Kidney epithelial cell (primary cell): ENCODE measurements around the gene BTBD9. TPM values are rescaled to one million over a fixed set of nuclear protein-coding genes. Genes with fewer than 3 reads are reported as not detected.

ENCODE experiments used
- DNase-seq: peaks from one replicate; pipeline ENCODE4 v3.0.0-alpha.2; 2010; ENCODE audit warnings: low read depth
- H3K27me3 ChIP-seq: 2 replicates; pipeline ENCODE4 v1.6.0; 2011; ENCODE audit warnings: low read length; ENCODE audit not compliant: control insufficient read depth, insufficient read depth
- H3K36me3 ChIP-seq: 2 replicates; pipeline ENCODE4 v1.5.1; 2011; ENCODE audit warnings: low read length; ENCODE audit not compliant: control insufficient read depth, insufficient read depth
- H3K4me3 ChIP-seq: 2 replicates; pipeline ENCODE4 v1.5.1; 2011; ENCODE audit warnings: low read depth, mild to moderate bottlenecking, control low read depth, low read length
- total RNA-seq: library from RNA; depleted of rRNA; stranded (reverse); fragments of >200 nt; gene quantifications from 2 replicates; pipeline ENCODE4 v1.2.3, GENCODE V29; 2015
- TF ChIP-seq, protein P1 (sequence below): IDR thresholded peaks from 2 replicates; pipeline ENCODE4 v1.5.1; 2011; ENCODE audit warnings: mild to moderate bottlenecking, moderate library complexity, low read length, control low read depth, inconsistent platforms; ENCODE audit not compliant: insufficient read depth, poor library complexity, severe bottlenecking

The BTBD9 gene
- total RNA-seq, 1 donor from 2014 or later: 7.3 TPM

DNA sequence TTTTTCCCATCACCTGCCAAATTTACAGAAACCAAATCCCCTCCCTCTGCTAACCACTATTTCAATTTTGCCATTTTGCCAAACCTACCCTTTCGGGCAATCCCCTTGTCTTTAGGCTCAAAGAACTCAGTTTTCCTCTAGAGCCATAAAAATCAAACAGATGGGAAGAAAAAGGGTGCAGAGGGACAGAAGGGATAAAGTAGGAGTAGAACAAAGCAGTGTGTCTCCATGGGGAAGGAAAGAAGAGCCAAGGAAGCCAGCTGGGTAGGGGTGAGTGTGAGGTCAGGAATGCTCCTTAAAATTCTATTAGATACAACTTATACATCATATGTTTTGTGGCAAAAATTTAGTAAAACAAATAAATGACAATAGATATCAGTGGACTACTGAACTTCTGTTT is 316.5 kb downstream of the BTBD9 start:
- Histone ChIP-seq H3K4me3 (no peak overlapping the region), H3K36me3 (no peaks in the 10 kb centered on the region), H3K27me3 (no peaks in the 10 kb centered on the region)
- no peak for DNase-seq
- TF ChIP-seq, protein P1, sequence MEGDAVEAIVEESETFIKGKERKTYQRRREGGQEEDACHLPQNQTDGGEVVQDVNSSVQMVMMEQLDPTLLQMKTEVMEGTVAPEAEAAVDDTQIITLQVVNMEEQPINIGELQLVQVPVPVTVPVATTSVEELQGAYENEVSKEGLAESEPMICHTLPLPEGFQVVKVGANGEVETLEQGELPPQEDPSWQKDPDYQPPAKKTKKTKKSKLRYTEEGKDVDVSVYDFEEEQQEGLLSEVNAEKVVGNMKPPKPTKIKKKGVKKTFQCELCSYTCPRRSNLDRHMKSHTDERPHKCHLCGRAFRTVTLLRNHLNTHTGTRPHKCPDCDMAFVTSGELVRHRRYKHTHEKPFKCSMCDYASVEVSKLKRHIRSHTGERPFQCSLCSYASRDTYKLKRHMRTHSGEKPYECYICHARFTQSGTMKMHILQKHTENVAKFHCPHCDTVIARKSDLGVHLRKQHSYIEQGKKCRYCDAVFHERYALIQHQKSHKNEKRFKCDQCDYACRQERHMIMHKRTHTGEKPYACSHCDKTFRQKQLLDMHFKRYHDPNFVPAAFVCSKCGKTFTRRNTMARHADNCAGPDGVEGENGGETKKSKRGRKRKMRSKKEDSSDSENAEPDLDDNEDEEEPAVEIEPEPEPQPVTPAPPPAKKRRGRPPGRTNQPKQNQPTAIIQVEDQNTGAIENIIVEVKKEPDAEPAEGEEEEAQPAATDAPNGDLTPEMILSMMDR: no peak

DNA sequence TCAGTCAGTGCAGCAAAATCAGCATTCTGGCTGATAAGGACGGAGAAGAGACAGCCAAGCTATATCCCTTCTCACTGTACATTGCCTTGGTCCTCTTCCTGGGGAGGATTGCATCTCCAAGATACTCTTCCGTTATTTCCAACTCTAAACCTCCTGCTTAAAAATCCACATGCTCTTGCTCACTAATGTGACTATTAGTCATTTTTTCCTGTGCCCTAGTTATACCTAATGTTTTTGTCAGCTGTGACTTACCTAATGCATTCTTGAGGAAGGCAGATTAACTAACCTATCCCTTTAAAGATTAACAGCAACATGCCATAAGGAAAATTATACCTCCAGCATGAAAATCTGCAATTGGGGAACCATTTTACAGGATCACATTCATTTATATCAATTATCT is 317.6 kb downstream of the BTBD9 start:
- TF ChIP-seq, protein P1: no peak
- Histone ChIP-seq H3K27me3 (no peaks in the 10 kb centered on the region), H3K4me3 (no peak overlapping the region), H3K36me3 (no peaks in the 10 kb centered on the region)
- peak; percentile 34 for DNase-seq

DNA sequence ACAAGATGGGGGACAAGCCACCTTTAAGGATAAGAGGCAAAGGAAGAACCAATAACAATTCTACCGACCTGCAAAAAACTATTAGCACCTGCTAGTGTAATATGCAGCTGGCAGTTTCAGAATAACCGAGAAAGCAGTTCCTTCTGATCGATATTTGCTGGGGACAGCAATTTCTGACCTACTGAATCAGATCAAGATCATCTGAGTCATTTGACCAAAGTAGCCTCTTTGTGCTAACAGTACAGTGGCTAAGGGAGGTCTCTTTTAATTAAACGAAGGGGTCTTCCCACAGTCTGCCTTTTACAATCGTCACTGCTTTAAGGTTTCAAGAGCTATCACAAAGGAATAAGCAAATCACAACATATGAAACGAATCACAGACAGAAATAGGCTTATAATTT is 318.9 kb downstream of the BTBD9 start:
- H3K36me3 ChIP-seq: no peaks in the 10 kb centered on the region
- no peaks in the 10 kb centered on the region for H3K27me3 ChIP-seq
- TF ChIP-seq, protein P1: no peak
- DNase-seq: no peak
- H3K4me3 ChIP-seq: no peak overlapping the region

DNA sequence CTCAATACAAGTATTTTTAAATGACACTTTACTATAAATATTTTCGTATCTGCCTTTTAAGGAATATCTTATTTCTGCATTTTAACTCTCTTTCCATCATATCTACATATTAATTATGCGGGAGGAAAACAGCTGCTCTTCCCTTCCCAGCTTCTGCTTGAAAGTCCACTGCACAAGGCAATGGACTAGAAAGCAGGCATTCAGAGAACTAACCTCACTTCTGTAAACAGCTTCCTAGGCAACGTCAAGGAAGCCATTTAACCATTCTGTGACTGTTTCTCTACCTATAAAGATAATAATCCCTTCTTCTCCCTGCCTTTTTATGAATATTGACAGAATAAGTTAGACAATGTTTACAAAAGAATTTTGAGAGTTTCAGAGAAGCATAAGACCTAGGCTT is 319.4 kb downstream of the BTBD9 start:
- TF ChIP-seq, protein P1: no peak
- Histone ChIP-seq H3K4me3 (no peak overlapping the region), H3K27me3 (no peaks in the 10 kb centered on the region), H3K36me3 (no peaks in the 10 kb centered on the region)
- DNase-seq: no peak

DNA sequence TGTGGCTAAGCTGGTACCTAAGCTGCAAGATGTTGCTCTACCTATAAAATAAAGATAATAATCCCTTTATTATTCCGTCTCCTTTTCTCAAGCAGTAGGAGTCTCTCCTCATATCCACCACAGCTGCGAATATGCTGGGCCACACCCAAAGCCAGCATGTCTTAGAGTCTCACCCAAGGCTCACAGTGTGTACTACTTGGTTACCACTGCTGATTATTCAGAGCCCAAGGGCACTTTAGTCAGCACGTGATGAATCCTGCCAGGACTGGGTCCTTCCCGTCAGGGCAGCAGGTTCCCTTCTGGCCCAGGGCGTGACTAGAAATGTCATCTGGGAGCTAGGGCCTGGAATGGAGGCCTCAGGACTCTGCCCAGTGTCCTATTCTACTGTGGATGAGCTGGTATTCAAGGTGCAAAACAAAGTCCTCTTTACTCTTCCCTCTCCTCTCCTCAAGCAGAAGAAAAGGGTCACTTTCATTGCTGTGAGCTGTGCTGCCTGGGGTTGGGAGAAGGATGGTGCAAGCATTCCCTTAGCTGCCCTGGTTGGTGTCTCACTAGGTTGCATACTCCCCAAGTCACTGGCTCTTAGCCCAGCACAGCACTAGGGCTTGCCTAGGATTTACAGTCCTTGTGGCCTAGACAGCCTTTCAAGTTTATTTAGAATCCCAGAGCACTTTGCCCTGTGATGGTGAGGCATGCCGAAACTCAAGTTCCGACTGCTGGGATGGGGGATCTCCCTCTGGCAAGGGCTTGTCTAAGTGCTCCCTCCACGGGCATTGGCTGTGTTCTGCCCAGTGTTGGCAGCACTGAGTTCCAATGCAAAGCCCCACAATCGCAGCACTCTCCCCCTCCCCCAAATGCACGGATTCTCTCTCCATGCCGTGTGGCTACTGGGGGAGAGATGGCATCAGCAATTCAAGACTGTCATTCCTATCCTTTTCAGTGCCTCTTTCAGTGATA is 320.2 kb downstream of the BTBD9 start:
- Histone ChIP-seq H3K4me3 (no peak overlapping the region), H3K36me3 (no peaks in the 10 kb centered on the region), H3K27me3 (no peaks in the 10 kb centered on the region)
- TF ChIP-seq, protein P1: no peak
- DNase-seq: no peak
